Activated naive CD4-positive, alpha-beta T cell treated with anti-CD3 and anti-CD28 coated beads, Interleukin-2, amount 50 U/mL, for 72 hours (primary cell): ENCODE data around the gene SLC26A11. TPM values are rescaled to one million over a fixed set of nuclear protein-coding genes. Genes with fewer than 3 reads are reported as not detected.
"Not testable (repeated sequence)": the region's sequence is repeated elsewhere in the genome, so short reads cannot be mapped to it uniquely, and the experiment has no call there.

ENCODE experiments used
- ATAC-seq, 2 donors: fragments of 150-1000 bp; cut with Tn5 transposase; 2 replicates each; pipeline ENCODE4 v1.10.0; 2021; ENCODE audit warnings: mild to moderate bottlenecking in 2 of 2, moderate library complexity in 2 of 2
- DNase-seq, 2 donors: peaks; one replicate each; pipeline ENCODE4 v3.0.0; 2021 to 2022; ENCODE audit warnings: low spot score in 2 of 2
- H3K27ac Mint-ChIP-seq, 2 donors: one replicate each; pipeline ENCODE4 v1.8.0; 2022; ENCODE audit warnings: mild to moderate bottlenecking in 2 of 2, mixed read lengths in 2 of 2
- H3K36me3 Mint-ChIP-seq, 2 donors: one replicate each; pipeline ENCODE4 v1.8.0; 2022; ENCODE audit warnings: mixed read lengths in 2 of 2
- H3K9me3 Mint-ChIP-seq, 2 donors: one replicate each; pipeline ENCODE4 v1.8.0; 2022; ENCODE audit warnings: mixed read lengths in 2 of 2
- total RNA-seq, 2 donors: library from RNA; stranded (reverse); gene quantifications; one replicate each; pipeline ENCODE4 v1.2.3, GENCODE V29; 2022

Gene SLC26A11
- total RNA-seq, 2 donors from 2014 or later: 7.5 to 13.1 TPM

DNA sequence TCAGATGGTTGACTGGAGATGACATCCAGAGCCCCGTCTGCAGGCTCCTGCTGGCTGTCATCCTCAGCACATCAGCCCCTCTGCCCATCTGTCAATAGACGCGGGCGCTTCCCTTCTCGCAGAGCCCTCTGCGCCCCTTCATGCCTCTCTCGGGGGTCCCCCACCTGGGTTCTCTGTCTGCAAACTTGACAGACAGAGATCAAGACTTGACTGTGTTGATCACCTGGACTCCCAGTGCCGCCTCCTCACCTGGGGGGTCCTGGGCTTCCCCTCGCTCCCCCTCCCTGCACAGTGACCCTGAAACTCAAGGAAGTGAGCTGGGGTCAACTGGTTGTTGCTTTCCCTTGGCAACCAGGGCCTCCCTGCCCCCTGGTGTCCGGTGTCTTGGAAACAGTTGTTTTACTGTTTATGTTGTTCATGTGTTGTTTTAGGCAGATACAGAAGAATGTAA, 72.3 kb downstream of the SLC26A11 start:
- Mint-ChIP-seq H3K36me3 (peaks cover 15 to 38% of the 10 kb centered on the region in 2 donors), H3K27ac (peak overlapping the region; percentile 44 to 49), H3K9me3 (no peaks in the 10 kb centered on the region)
- no peak for ATAC-seq
- DNase-seq: no peak

DNA sequence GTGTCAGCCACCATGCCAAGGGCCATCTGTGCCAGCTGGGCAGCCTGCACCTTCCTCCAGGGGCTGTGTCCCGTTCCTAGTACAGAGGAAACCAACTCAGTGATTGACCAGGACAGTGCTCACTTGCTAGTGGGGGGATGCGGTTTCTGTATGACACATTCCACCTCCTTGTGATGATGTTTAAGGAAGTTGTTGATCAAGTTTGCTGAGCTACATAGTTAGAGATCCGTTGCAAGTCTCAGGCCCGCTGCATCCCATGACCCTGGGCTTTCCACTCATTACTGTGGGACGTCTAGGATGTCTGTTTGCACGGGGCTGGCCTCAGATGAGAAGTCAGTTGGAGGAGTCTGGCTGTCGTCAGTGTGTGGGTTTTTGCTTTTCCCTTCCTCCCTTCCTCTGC, 74.0 kb downstream of the SLC26A11 start:
- H3K36me3 Mint-ChIP-seq: peaks cover 20 to 39% of the 10 kb centered on the region in 2 donors
- H3K9me3 Mint-ChIP-seq: no peaks in the 10 kb centered on the region
- ATAC-seq: no peak
- H3K27ac Mint-ChIP-seq: peak overlapping the region in 1 of 2 donors; percentile 74
- DNase-seq: no peak

GRCh38 chr17:80294653-80295052, 74.4 kb downstream of the SLC26A11 start:
- H3K9me3 Mint-ChIP-seq: no peaks in the 10 kb centered on the region
- H3K27ac Mint-ChIP-seq: peak overlapping the region in 1 of 2 donors; percentile 74
- no peak for DNase-seq
- no peak for ATAC-seq
- peaks cover 23 to 39% of the 10 kb centered on the region in 2 donors for H3K36me3 Mint-ChIP-seq

DNA sequence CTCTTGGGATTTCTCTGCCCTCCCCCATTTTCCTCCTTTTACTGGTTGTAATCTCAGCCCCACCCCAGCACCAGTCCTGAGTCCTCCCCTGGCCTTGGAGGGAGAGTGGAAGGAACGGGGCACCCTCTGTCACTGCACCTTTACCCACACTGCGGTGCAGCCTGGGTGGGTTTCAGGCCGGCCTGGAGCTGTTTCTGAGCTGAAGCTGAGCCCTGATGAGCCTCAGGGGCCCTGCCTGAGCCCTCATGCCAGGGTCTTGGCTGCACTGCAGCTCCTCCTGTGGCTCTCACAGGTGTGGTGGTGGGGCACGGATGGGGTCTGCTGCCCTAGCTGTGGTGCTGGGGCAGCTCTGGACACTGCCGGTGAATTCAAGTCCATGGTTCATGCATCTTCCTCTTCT, 74.9 kb downstream of the SLC26A11 start:
- H3K36me3 Mint-ChIP-seq: peaks cover 25 to 42% of the 10 kb centered on the region in 2 donors
- H3K27ac Mint-ChIP-seq: peak overlapping the region; percentile 44 to 74
- ATAC-seq (peak; percentile 15 to 20), DNase-seq (no peak)
- H3K9me3 Mint-ChIP-seq: no peaks in the 10 kb centered on the region

DNA sequence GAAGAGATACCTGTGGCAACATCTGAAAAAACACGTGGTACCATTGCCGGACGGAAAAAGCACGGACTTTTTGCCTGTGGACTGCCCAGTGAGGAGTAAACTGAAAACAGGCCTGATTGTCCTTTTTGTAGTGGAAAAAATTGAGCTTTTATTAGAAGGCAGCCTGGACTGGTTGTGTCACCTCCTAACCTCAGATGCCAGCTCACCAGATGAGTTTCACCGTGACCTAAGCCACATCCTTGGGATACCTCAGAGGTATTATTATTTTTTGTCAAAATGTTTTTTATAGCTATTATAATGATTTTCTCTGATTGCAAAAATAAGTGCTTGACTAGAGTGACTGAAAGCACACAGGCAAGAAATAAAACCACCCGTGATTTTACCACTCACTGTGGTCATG, 75.3 kb downstream of the SLC26A11 start:
- Mint-ChIP-seq H3K36me3 (peaks cover 25 to 46% of the 10 kb centered on the region in 2 donors), H3K27ac (peak overlapping the region in 1 of 2 donors; percentile 44), H3K9me3 (no peaks in the 10 kb centered on the region)
- DNase-seq (no peak), ATAC-seq (peak in 1 of 2 donors; percentile 24)

DNA sequence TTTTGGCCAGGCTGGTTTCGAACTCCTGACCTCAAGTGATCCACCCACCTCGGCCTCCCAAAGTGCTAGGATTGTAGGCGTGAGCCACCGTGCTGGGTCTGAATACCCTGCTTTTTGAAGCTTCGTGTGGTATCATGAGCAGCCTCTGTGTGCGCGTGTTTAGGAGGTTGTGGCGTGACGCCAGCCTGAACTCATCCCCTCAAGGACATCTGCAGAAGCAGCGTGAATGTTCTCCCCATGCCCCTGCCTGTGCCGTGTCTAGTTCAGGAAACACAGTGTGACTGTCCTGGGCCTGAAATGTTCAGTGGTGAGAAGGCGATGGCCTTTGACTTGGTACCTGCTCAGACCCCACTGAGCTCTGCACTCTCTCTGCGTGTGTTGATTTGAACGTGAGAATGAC, 76.0 kb downstream of the SLC26A11 start:
- no peak for DNase-seq
- H3K36me3 Mint-ChIP-seq: peaks cover 30 to 50% of the 10 kb centered on the region in 2 donors
- H3K27ac Mint-ChIP-seq: peak overlapping the region in 1 of 2 donors; percentile 65
- no peak for ATAC-seq
- no peaks in the 10 kb centered on the region for H3K9me3 Mint-ChIP-seq

DNA sequence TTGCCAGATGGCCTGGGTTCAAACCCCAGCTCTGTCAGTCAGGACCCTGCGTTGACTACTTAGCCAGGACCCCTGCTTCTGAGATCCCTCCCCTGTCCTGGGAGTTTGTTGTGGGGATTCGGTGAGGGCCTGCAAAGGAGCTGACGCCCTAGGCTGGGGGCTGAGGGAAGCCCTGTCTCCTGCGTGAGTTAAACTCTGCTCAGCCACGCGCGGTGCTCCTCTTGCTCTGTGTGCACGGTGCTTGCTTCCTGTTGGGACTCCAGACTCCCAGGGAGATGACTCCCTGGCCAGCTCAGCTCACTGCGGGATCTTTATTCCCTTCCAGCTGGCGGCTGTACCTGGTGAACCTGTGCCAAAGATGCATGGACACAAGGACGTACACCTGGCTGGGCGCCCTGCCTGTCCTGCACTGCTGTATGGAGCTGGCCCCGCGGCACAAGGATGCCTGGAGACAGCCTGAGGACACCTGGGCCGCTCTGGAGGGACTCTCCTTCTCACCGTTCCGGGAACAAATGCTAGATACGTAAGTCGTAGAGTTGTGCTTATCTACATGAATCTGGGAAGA, 77.9 kb downstream of the SLC26A11 start:
- ATAC-seq (no peak), DNase-seq (no peak)
- peaks cover 4 to 5% of the 10 kb centered on the region in 2 donors for H3K9me3 Mint-ChIP-seq
- H3K36me3 Mint-ChIP-seq: peaks cover 34 to 64% of the 10 kb centered on the region in 2 donors
- H3K27ac Mint-ChIP-seq: no peak overlapping the region

DNA sequence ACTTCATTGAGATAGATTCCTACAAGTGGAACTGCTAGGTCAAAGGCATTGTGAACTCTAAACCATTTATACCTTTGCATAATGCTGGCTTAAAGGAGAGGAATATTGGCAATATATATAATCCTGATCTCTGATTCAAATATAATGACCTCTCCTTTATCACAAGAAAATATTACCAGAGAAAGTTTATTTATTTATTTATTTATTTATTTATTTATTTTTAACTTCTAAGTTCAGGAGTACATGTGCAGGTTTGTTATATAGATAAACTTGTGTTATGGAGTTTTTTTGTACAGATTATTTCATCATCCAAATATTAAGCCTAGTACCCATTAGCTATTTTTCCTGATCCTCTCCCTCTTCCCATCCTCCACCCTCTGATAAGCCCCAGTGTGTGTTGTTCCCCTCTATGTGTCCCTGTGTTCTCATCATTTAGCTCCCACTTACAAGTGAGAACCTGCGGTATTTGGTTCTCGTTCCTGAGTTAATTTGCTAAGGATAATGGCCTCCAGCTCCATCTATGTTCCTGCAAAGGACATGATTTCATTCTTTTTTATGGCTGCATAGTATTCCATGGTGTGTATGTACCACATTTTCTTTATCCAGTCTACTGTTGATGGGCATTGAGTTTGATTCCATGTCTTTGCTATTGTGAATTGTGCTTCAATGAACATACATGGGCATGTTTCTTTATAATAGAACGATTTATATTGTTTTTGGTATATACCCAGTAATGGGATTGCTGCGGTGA, 79.3 kb downstream of the SLC26A11 start:
- Mint-ChIP-seq H3K36me3 (peaks cover 35 to 73% of the 10 kb centered on the region in 2 donors), H3K27ac (peak overlapping the region in 1 of 2 donors; percentile 72)
- not testable (repeated sequence) for DNase-seq, H3K9me3 Mint-ChIP-seq, ATAC-seq

DNA sequence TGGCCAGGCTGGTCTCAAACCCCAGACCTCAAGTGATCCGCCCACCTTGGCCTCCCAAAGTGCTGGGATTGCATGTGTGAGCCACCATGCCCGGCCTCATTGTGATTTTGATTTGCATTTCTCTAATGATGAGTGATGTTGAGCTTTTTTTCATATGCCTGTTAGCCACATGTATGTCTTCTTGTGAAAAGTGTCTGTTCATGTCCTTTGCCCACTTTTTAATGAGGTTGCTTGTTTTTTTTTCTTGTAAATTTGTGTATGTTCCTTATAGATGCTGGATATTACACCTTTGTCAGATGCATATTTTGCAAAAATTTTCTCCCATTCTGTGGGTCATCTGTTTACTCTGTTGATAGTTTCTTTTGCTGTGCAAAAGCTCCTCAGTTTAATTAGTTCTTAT, 80.5 kb downstream of the SLC26A11 start:
- not testable (repeated sequence) for ATAC-seq, DNase-seq, H3K9me3 Mint-ChIP-seq
- H3K27ac Mint-ChIP-seq: peak overlapping the region in 1 of 2 donors; percentile 53
- H3K36me3 Mint-ChIP-seq: peaks cover 41 to 78% of the 10 kb centered on the region in 2 donors

Other genes starting within 250 kb of the SLC26A11 start
- gene TBC1D16, start 184.6 kb upstream of the SLC26A11 start, total RNA-seq: 10 to 100 TPM in 1 of 2 donors, 1 to 10 TPM in 1; 5.2 to 10.2 TPM
- gene CCDC40, start 183.8 kb upstream of the SLC26A11 start, total RNA-seq: under 1 TPM; 0.45 to 0.50 TPM
- 10 to 100 TPM; 34.2 to 36.3 TPM for gene GAA, start 118.8 kb upstream of the SLC26A11 start, total RNA-seq
- gene EIF4A3, start 73.3 kb upstream of the SLC26A11 start, total RNA-seq: 100 to 1,000 TPM; 105 to 144 TPM
- gene CARD14, start 50.4 kb upstream of the SLC26A11 start, total RNA-seq: under 1 TPM in 1 of 2 donors, not detected in 1; 0.19 TPM
- 10 to 100 TPM; 34.8 to 39.0 TPM for gene SGSH, start 94 bp upstream of the SLC26A11 start, total RNA-seq
- gene RNF213, start 40.4 kb downstream of the SLC26A11 start, total RNA-seq: 100 to 1,000 TPM; 415 to 602 TPM
- gene ENDOV, start 194.7 kb downstream of the SLC26A11 start, total RNA-seq: 10 to 100 TPM in 1 of 2 donors, 1 to 10 TPM in 1; 8.8 to 13.0 TPM